ENCODE measurements around the gene POLR3A. TPM values are rescaled to one million over a fixed set of nuclear protein-coding genes. Genes with fewer than 3 reads are reported as not detected.

Gene POLR3A
- total RNA-seq, 2 experiments from 2014 or later, result 17.7 to 20.8 TPM

DNA sequence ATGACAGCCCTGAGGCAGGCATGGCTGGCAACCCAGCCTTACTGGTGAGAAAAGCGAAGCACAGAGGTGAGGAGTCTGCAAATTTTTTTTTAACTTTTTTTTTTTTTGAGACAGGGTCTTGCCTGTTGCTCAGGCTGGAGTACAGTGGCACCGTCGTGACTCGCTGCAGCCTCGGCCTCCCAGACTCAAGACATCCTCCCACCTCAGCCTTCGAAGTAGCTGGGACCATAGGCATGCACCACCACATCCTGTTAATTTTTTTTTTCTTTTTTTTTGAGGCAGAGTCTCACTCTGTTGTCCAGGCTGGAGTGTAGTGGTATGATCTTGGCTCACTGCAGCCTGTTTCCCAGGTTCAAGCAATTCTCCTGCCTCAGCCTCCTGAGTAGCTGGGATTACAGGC lies 67.6 kb downstream of the POLR3A start:
- H3K27ac Mint-ChIP-seq, result no peak overlapping the region

DNA sequence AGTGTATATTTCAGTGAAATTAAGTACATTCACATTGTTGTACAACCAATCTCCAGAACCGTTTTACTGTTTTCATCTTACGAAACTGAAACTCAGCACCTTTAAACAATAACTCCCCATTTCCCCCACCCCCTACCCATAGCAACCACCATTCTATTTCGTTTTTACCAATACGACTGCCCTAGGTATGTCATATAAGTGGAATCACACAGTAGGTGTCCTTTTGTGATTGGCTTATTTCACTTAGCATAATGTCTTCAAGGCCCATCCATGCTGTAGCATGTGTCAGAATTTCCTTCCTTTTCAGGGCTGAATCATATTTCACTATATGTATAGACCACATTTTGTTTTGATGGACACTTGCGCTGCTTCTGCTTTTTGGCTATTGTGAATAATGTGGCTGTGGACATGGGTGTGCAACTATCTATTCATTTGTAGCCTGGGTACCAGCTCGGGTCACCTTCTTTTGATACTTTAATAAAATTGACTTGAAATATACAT lies 68.4 kb downstream of the POLR3A start:
- Mint-ChIP-seq H3K4me3 (no peak overlapping the region), H3K36me3 (peaks cover 4% of the 10 kb centered on the region), H3K27me3 (peaks cover 2% of the 10 kb centered on the region), H3K4me1 (peaks cover 4% of the 10 kb centered on the region), H3K9me3 (ENCODE audit: low read depth) (peaks cover 11% of the 10 kb centered on the region), H3K27ac (no peak overlapping the region)
- ATAC-seq, result no peak
- CTCF ChIA-PET, result no interaction called here
- no peak for DNase-seq

More for the DNA sequence above, 67.6 kb downstream of the POLR3A start:
- DNase-seq, result no peak
- Mint-ChIP-seq H3K36me3 (peaks cover 4% of the 10 kb centered on the region), H3K4me3 (no peak overlapping the region), H3K4me1 (peaks cover 4% of the 10 kb centered on the region), H3K27me3 (peaks cover 2% of the 10 kb centered on the region), H3K9me3 (ENCODE audit: low read depth) (peaks cover 11% of the 10 kb centered on the region)
- CTCF ChIA-PET, result no interaction called here
- ATAC-seq, result no peak

DNA sequence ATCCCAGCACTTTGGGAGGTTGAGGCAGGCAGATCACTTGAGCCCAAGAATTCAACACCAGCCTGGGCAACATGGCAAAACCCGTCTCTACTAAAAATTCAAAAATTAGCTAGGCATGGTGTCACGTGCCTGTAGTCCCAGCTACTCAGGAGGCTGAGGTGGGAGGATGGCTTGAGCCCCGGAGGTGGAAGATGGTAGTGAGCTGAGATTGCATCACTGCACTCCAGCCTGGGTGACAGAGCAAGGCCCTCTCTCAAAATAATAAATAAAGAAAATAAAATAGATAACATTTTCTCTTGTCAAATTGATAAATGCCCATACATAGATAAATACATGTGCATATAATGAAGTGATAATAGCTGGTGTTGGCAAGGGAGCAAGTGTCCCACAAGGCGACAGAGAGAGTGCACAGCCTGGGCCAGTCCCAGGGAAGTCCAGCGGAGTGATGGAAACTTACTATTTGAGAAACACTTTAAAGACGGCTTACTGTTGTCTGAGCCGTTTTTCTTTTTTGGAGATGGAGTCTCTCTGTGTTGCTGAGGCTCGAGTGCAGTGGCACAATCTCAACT lies 69.3 kb downstream of the POLR3A start:
- H3K4me3 Mint-ChIP-seq, result no peak overlapping the region
- H3K27me3 Mint-ChIP-seq, result peaks cover 3% of the 10 kb centered on the region
- H3K27ac Mint-ChIP-seq, result no peak overlapping the region
- peaks cover 3% of the 10 kb centered on the region for H3K36me3 Mint-ChIP-seq
- H3K4me1 Mint-ChIP-seq, result peaks cover 4% of the 10 kb centered on the region
- DNase-seq, result no peak
- no peak for ATAC-seq
- CTCF ChIA-PET, result no interaction called here
- peaks cover 9% of the 10 kb centered on the region for H3K9me3 Mint-ChIP-seq (ENCODE audit: low read depth)

DNA sequence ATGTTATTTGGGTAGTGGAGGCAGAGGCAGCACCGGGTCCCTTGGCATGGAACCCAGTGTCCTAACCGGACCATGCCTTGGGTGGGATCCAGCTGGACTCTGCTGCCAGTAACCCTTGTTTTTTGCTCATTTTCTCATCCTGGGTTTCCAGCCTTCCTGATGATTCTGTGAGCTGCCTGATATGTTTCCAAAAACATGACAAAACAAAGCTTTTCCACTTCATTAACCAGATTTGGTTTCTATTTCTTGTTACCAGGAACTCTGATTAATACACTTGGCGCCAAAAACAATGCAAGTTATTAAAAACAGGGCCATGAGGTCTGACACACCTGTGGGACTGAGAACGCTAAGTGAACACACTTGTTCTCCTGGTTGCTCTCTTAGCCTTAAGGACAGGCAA lies 69.9 kb downstream of the POLR3A start:
- Mint-ChIP-seq H3K36me3 (no peaks in the 10 kb centered on the region), H3K27me3 (peaks cover 4% of the 10 kb centered on the region), H3K4me1 (peaks cover 4% of the 10 kb centered on the region), H3K27ac (no peak overlapping the region), H3K4me3 (no peak overlapping the region), H3K9me3 (ENCODE audit: low read depth) (peaks cover 6% of the 10 kb centered on the region)
- CTCF ChIA-PET, result no interaction called here
- no peak for DNase-seq
- no peak for ATAC-seq

DNA sequence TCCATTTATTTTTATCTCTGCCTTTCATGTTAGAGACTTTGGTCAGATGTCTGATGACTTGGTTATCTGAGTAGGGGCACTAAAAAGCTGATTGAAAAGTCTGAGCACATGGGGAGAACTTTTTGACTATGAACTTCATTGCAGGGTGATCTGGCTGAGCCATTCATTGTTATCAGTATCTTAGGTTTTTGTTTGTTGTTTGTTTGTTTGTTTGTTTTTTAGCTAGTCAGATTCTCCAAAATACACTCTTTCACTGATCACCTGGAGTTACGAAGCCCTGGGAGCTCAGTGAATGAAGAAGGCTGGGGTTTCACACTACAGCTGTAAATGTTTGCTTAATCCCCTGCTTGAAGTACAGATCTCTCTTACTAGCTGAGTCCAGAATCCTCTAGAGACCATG lies 74.2 kb downstream of the POLR3A start:
- peaks cover 11% of the 10 kb centered on the region for H3K9me3 Mint-ChIP-seq (ENCODE audit: low read depth)
- no peaks in the 10 kb centered on the region for H3K4me1 Mint-ChIP-seq
- no peak overlapping the region for H3K4me3 Mint-ChIP-seq
- DNase-seq, result no peak
- no peak for ATAC-seq
- peaks cover 2% of the 10 kb centered on the region for H3K36me3 Mint-ChIP-seq
- CTCF ChIA-PET, result no interaction called here
- H3K27ac Mint-ChIP-seq, result no peak overlapping the region
- peaks cover 4% of the 10 kb centered on the region for H3K27me3 Mint-ChIP-seq

DNA sequence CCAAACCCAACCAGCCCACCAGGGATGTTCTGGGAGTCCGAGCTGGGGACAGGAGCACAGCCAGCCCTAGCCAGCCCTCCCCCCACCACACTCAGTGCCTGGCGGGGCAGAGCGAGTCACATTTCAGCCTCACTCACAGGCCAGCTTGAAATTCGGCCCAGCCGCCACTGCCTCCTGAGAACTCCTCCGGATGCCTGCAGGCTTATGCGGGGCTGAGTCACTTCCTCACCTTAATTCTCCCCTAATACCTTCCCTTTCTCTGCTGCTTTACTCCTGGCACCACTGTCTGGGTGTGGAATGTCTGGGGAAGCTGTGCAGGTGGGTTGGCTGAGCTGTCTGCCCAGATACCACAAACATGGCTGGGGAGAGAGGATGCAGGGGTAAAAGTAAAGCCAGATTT lies 80.1 kb downstream of the POLR3A start:
- Mint-ChIP-seq H3K4me3 (no peak overlapping the region), H3K36me3 (peaks cover 2% of the 10 kb centered on the region), H3K27me3 (peaks cover 13% of the 10 kb centered on the region), H3K9me3 (ENCODE audit: low read depth) (peaks cover 11% of the 10 kb centered on the region), H3K4me1 (no peaks in the 10 kb centered on the region), H3K27ac (no peak overlapping the region)
- CTCF ChIA-PET, result no interaction called here
- DNase-seq, result no peak
- ATAC-seq, result no peak

DNA sequence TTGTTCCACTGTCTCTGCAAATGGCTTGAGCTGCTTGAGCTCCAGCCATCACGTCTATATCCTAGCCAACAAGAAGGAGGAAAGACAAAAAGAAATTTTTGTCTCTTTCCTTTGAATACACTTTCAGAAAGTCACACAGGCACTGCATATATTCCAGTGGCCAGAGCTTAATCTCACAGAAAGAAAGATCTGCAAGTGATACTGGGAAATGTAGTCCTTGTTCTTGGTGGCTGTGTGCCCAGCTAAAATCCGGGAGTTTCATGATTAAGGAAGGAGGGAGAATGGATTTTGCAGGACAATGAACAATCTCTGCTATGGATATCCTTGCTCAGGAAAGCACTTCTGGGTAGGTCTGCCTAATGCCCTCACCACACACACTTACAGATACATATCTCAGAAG lies 83.2 kb downstream of the POLR3A start:
- CTCF ChIA-PET, result no interaction called here
- Mint-ChIP-seq H3K27ac (no peak overlapping the region), H3K36me3 (no peaks in the 10 kb centered on the region), H3K4me1 (no peaks in the 10 kb centered on the region), H3K9me3 (ENCODE audit: low read depth) (peaks cover 6% of the 10 kb centered on the region), H3K4me3 (no peak overlapping the region), H3K27me3 (peaks cover 16% of the 10 kb centered on the region)
- DNase-seq, result no peak
- no peak for ATAC-seq

DNA sequence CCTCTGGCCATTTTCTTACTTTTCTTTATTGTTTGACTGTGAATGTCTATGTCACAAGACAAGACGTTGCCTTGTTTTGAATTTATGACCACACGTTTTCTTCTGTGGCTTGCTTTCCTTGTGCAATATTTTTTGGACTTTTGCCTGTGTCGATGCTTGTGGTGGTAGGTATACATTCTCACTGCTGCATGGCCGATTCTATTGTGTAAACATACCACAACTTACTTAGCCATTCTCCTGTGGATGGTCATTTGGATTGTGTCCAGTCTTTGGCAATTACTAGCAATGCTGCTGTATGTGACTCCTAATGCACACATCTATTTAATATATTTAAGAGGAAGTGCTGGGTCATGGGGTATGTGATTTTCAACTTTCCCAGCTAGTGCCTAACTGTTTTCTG lies 84.8 kb downstream of the POLR3A start:
- Mint-ChIP-seq H3K27ac (no peak overlapping the region), H3K4me1 (no peaks in the 10 kb centered on the region), H3K9me3 (ENCODE audit: low read depth) (no peaks in the 10 kb centered on the region), H3K36me3 (no peaks in the 10 kb centered on the region), H3K27me3 (peaks cover 19% of the 10 kb centered on the region), H3K4me3 (no peak overlapping the region)
- no peak for ATAC-seq
- CTCF ChIA-PET, result no interaction called here
- no peak for DNase-seq

DNA sequence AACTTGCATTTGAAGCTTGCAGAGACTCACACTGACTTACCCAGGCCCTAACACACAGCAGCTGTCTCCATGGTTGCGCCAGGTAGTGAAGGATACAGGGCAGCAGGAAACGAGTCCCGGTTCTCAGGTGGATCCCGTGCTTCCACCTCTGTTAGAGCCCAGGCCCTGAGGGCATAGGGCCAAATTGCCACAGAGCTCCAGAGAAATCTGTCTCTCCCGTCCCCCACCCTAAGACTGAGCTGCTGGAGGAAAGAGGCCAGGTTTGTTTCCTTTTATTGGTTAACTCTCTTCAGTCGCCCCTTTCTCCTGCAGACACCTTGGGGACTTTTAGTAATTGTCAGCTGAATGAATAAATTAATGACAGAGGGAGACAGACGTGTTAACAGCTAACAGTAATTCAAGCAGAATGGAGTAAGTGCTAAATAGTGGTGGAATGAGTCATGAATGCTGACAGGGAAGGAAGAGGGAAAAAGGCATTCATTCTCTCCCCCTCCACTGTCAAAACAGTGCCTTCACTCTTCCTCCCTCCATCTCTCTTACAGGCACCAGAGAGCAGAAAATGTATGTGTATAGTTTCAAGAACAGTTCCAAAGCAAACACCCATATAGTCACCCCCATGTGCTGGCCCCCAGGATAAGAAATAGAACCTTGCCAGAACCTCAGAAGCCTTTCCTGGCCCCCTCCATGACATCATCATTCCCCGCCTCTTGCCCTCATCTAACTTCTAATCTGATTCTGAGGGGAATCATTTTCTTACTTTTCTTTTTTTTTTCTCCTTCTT lies 86.0 kb downstream of the POLR3A start:
- Mint-ChIP-seq H3K9me3 (ENCODE audit: low read depth) (no peaks in the 10 kb centered on the region), H3K27ac (no peak overlapping the region), H3K27me3 (peaks cover 15% of the 10 kb centered on the region), H3K4me1 (no peaks in the 10 kb centered on the region), H3K4me3 (no peak overlapping the region), H3K36me3 (no peaks in the 10 kb centered on the region)
- CTCF ChIA-PET, result no interaction called here
- DNase-seq (no peak), ATAC-seq (no peak)

DNA sequence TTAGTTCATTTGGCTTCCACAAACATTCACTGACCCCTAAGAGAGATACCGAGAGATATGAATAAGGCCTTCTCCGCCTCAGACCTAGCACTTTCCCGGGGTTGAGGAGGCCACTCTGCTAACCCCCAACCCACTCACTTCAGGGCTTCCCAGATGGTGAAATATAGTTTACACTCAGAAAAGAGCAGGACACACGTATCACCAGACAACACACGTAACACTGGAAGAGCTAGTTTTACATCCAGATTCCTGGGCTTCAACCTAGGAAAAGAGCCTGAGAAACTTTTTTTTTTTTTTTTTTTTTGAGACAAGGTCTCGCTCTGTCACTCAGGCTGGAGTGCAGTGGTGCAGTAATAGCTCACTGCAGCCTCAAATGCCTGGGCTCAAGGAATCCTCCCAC lies 87.5 kb downstream of the POLR3A start:
- no peak for DNase-seq
- peaks cover 15% of the 10 kb centered on the region for H3K27me3 Mint-ChIP-seq
- H3K4me3 Mint-ChIP-seq, result no peak overlapping the region
- H3K36me3 Mint-ChIP-seq, result no peaks in the 10 kb centered on the region
- no peaks in the 10 kb centered on the region for H3K4me1 Mint-ChIP-seq
- CTCF ChIA-PET, result no interaction called here
- no peaks in the 10 kb centered on the region for H3K9me3 Mint-ChIP-seq (ENCODE audit: low read depth)
- no peak for ATAC-seq
- H3K27ac Mint-ChIP-seq, result no peak overlapping the region

DNA sequence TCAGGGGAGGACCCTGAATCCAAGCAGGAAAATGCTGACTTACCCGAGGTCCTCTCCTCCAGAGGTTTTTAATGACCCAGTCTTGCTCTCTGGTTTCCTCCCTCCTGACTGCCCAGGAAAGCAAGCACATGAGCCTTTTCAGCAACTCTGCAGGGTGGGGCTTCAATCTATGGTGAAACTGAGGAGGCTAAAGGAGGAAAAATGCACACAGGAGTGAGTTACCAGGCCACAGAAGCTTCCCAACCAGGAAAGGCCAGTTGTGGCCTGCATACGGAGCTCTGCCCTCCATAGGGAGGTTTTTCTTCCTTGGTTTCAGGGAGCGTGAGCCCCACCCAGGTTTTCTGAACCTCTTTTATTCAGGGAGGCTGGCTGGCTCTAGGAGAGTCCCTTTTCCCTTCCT lies 88.7 kb downstream of the POLR3A start:
- H3K27ac Mint-ChIP-seq, result no peak overlapping the region
- peaks cover 13% of the 10 kb centered on the region for H3K27me3 Mint-ChIP-seq
- H3K36me3 Mint-ChIP-seq, result no peaks in the 10 kb centered on the region
- ATAC-seq (no peak), DNase-seq (no peak)
- H3K4me1 Mint-ChIP-seq, result no peaks in the 10 kb centered on the region
- no peak overlapping the region for H3K4me3 Mint-ChIP-seq
- CTCF ChIA-PET, result no interaction called here
- no peaks in the 10 kb centered on the region for H3K9me3 Mint-ChIP-seq (ENCODE audit: low read depth)

DNA sequence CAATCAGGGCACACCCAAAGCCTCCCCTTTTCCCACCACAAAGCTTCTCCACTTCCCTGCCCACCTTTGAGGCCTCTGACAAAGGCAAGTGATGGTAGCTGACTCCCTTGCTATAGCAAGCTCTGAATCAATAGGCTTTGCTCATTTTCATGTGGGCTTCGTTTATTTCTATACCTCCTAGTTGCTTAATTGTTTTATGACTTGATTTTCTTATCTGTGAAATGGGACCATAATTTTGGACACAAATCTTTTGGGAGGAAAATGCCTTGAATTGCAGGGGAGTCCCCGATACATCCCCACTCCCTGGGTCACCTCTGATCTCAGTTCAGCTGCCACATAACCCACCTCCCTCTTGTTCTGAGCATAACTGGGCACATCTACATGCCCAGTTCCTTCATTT lies 89.1 kb downstream of the POLR3A start:
- H3K27me3 Mint-ChIP-seq, result peaks cover 13% of the 10 kb centered on the region

DNA sequence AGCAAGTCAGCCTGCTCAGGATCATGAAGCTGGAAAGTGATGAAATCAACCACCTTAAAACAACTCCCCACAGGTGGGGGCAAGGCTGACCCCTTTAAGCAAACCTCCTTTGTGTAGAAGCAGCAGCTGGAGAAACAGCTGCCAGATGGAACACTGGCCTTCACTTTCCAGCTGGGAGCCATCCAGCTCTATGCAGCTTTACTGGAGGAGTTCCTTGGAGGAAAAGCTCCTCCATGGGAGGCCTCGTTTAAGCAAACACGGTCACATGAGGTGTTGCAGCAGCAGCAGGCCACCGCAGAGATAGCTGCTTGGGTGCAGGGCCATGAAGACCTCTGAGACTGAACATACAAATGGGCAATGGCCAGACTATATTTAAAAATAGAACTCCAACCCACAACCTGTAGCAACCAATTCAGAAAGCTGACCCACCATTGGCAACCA lies 89.7 kb downstream of the POLR3A start:
- Mint-ChIP-seq H3K27me3 (peaks cover 13% of the 10 kb centered on the region), H3K27ac (no peak overlapping the region), H3K4me1 (no peaks in the 10 kb centered on the region), H3K36me3 (no peaks in the 10 kb centered on the region), H3K4me3 (no peak overlapping the region), H3K9me3 (ENCODE audit: low read depth) (no peaks in the 10 kb centered on the region)
- DNase-seq (no peak), ATAC-seq (no peak)
- CTCF ChIA-PET, result no interaction called here

More for the DNA sequence above, 89.1 kb downstream of the POLR3A start:
- no peak overlapping the region for H3K27ac Mint-ChIP-seq
- DNase-seq, result no peak
- H3K4me3 Mint-ChIP-seq, result no peak overlapping the region
- no peaks in the 10 kb centered on the region for H3K9me3 Mint-ChIP-seq (ENCODE audit: low read depth)
- ATAC-seq, result no peak
- CTCF ChIA-PET, result no interaction called here
- no peaks in the 10 kb centered on the region for H3K4me1 Mint-ChIP-seq
- H3K36me3 Mint-ChIP-seq, result no peaks in the 10 kb centered on the region
